ENCODE data around the gene STXBP2.

DNA sequence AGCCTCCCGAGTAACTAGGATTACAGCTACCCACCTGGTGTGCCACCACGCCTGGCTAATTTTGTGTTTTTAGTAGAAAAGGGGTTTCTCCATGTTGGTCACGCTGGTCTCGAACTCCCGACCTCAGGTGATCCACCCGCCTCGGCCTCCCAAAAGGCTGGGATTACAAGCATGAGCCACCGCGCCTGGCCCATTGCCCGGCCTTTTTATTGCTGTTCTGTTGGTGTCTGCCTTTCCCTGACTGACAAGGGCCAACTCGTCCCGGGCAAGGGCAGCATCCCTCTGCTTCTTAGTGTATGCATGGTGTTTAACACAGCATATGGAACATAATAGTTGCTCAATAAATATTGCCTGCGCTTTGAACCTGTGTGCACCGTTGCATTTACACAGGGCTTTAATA, 25.7 kb downstream of the STXBP2 start:
- TF ChIP-seq POLR2A (IDR thresholded peaks at IDR 0.05) = no peak
- TF ChIP-seq, protein P1, sequence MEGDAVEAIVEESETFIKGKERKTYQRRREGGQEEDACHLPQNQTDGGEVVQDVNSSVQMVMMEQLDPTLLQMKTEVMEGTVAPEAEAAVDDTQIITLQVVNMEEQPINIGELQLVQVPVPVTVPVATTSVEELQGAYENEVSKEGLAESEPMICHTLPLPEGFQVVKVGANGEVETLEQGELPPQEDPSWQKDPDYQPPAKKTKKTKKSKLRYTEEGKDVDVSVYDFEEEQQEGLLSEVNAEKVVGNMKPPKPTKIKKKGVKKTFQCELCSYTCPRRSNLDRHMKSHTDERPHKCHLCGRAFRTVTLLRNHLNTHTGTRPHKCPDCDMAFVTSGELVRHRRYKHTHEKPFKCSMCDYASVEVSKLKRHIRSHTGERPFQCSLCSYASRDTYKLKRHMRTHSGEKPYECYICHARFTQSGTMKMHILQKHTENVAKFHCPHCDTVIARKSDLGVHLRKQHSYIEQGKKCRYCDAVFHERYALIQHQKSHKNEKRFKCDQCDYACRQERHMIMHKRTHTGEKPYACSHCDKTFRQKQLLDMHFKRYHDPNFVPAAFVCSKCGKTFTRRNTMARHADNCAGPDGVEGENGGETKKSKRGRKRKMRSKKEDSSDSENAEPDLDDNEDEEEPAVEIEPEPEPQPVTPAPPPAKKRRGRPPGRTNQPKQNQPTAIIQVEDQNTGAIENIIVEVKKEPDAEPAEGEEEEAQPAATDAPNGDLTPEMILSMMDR (IDR thresholded peaks at IDR 0.05) = no peak
